HEK293T (cell line): ENCODE measurements around the gene EFCAB8.

ENCODE experiments used
- ARNT ChIP-seq: fragments of 450-650 bp; IDR thresholded peaks from 2 replicates; pipeline ENCODE4 v1.6.1; 2017; ENCODE audit warnings: mild to moderate bottlenecking
- BHLHE40 ChIP-seq: fragments of 450-650 bp; IDR thresholded peaks from 2 replicates; pipeline ENCODE4 v1.6.1; 2016; ENCODE audit warnings: mild to moderate bottlenecking, moderate library complexity, borderline replicate concordance
- CTBP1 ChIP-seq: fragments of 450-650 bp; IDR thresholded peaks from 2 replicates; pipeline ENCODE4 v1.6.1; 2016; ENCODE audit warnings: borderline replicate concordance
- FOXK2 ChIP-seq: fragments of 450-650 bp; IDR thresholded peaks from 2 replicates; pipeline ENCODE4 v1.6.1; 2016; ENCODE audit warnings: mild to moderate bottlenecking
- FOXM1 ChIP-seq: fragments of 450-650 bp; IDR thresholded peaks from 2 replicates; pipeline ENCODE4 v1.6.1; 2017; ENCODE audit warnings: mild to moderate bottlenecking, borderline replicate concordance
- HDGF ChIP-seq: fragments of 450-650 bp; IDR thresholded peaks from 2 replicates; pipeline ENCODE4 v1.6.1; 2017; ENCODE audit warnings: antibody characterized with exemption, borderline replicate concordance
- LEF1 ChIP-seq: fragments of 450-650 bp; IDR thresholded peaks from 2 replicates; pipeline ENCODE4 v1.6.1; 2017; ENCODE audit warnings: mild to moderate bottlenecking, borderline replicate concordance
- NFRKB ChIP-seq: fragments of 450-650 bp; IDR thresholded peaks from 2 replicates; pipeline ENCODE4 v1.6.1; 2016; ENCODE audit warnings: mild to moderate bottlenecking, moderate library complexity
- SP1 ChIP-seq: fragments of 450-650 bp; IDR thresholded peaks from 2 replicates; pipeline ENCODE4 v1.6.1; 2017
- SUZ12 ChIP-seq: fragments of 450-650 bp; IDR thresholded peaks from 2 replicates; pipeline ENCODE4 v1.6.1; 2016; ENCODE audit warnings: mild to moderate bottlenecking
- TARDBP ChIP-seq: fragments of 450-650 bp; IDR thresholded peaks from 2 replicates; pipeline ENCODE4 v1.6.1; 2016
- ZNF384 ChIP-seq: fragments of 450-650 bp; IDR thresholded peaks from 2 replicates; pipeline ENCODE4 v1.6.1; 2016
- TF ChIP-seq, protein P1 (sequence below): fragments of 450-650 bp; IDR thresholded peaks from 2 replicates; pipeline ENCODE4 v1.6.1; 2016

GRCh38 chr20:32889281-32889680 is 30.6 kb downstream of the EFCAB8 start:
- TF ChIP-seq FOXK2 = no peak
- no peak for TF ChIP-seq HDGF
- TF ChIP-seq, protein P1, sequence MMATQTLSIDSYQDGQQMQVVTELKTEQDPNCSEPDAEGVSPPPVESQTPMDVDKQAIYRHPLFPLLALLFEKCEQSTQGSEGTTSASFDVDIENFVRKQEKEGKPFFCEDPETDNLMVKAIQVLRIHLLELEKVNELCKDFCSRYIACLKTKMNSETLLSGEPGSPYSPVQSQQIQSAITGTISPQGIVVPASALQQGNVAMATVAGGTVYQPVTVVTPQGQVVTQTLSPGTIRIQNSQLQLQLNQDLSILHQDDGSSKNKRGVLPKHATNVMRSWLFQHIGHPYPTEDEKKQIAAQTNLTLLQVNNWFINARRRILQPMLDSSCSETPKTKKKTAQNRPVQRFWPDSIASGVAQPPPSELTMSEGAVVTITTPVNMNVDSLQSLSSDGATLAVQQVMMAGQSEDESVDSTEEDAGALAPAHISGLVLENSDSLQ = no peak
- TF ChIP-seq LEF1 = no peak
- no peak for TF ChIP-seq BHLHE40
- TF ChIP-seq ZNF384 = no peak
- TF ChIP-seq TARDBP = no peak
- TF ChIP-seq ARNT = no peak
- TF ChIP-seq FOXM1 = no peak
- TF ChIP-seq SP1 = no peak
- no peak for TF ChIP-seq SUZ12
- TF ChIP-seq CTBP1 = no peak
- TF ChIP-seq NFRKB = no peak
